Cardiac muscle cell (in vitro differentiated cells and primary cell): ENCODE measurements around the gene KCNAB2. TPM values are rescaled to one million over a fixed set of nuclear protein-coding genes. Genes with fewer than 3 reads are reported as not detected.
A peak's percentile ranks its signal among the peaks of the same experiment; 100 is the strongest.

Source experiments
- DNase-seq, 2 donors: peaks; one replicate each; pipeline versions ENCODE4 v3.0.0 to v3.0.0-alpha.2; 2010 to 2017; ENCODE audit warnings: low read depth in 1 of 2, low spot score in 1 of 2
- H3K27ac ChIP-seq: fragments of 200-600 bp; sonication (generic); 2 replicates; pipeline ENCODE4 v1.5.1; 2016
- H3K27me3 ChIP-seq: fragments of 200-600 bp; sonication (generic); 2 replicates; pipeline ENCODE4 v1.6.0; 2016; ENCODE audit warnings: control low read depth
- H3K36me3 ChIP-seq: fragments of 200-600 bp; sonication (generic); 2 replicates; pipeline ENCODE4 v1.5.1; 2016; ENCODE audit warnings: control low read depth
- H3K4me1 ChIP-seq: fragments of 200-600 bp; sonication (generic); 2 replicates; pipeline ENCODE4 v1.8.1; 2017; ENCODE audit warnings: low read depth, mild to moderate bottlenecking, mixed run types
- H3K4me3 ChIP-seq: fragments of 200-600 bp; sonication (generic); 2 replicates; pipeline ENCODE4 v1.5.1; 2016; ENCODE audit warnings: mild to moderate bottlenecking
- H3K9me3 ChIP-seq: fragments of 200-600 bp; sonication (generic); 2 replicates; pipeline ENCODE4 v1.5.1; 2017; ENCODE audit warnings: low read depth, mild to moderate bottlenecking, control low read depth
- polyA plus RNA-seq: library from polyadenylated mRNA; unstranded; fragments of >200 nt; fragmentation: Nextera tagmentation; extraction: Ambion mirVana; gene quantifications from 2 replicates; pipeline ENCODE4 v1.2.1, GENCODE V29; 2016
- total RNA-seq: library from RNA; depleted of rRNA; stranded (reverse); fragments of >200 nt; gene quantifications from 2 replicates; pipeline ENCODE4 v1.2.3, GENCODE V29; 2016
- TF ChIP-seq, protein P1 (sequence below): IDR thresholded peaks from 2 replicates; pipeline ENCODE4 v1.5.1; 2012; ENCODE audit warnings: low read depth, mild to moderate bottlenecking, low read length

The KCNAB2 gene
- total and polyA plus RNA-seq, 2 experiments from 2014 or later: 5.5 to 10.8 TPM

DNA sequence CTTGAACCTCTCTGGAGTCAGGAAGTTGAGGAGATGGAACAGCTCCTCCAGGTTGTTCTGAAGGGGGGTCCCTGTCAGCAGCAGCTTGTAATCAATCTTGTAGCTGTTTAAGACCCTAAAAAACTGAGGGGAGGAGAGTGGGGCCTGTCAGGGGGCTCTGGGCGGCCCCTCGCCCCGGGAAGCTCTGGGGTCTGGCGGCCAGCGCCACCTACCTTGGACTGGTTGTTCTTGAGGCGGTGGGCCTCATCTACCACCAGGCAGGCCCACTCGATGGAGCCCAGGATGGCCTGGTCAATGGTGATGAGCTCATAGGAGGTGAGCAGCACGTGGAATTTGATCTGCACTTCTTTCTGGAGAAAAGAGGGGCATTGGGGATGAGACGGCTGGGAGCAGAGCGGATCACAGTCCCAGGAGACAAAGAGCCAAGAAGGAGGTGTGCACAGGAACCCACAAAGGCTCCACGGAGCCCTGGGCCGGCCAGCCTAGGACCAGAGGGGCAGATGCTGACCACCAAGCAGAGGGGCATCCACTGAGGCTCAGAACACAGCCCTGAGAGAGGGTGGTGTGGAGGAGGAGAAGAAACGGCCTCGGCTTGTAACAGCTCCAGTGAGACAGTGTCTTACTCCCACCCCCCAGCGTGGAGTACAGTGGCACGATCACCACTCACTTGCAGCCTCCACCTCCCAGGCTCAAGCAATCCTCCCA is 91.0 kb downstream of the KCNAB2 start:
- DNase-seq: no peak
- TF ChIP-seq, protein P1, sequence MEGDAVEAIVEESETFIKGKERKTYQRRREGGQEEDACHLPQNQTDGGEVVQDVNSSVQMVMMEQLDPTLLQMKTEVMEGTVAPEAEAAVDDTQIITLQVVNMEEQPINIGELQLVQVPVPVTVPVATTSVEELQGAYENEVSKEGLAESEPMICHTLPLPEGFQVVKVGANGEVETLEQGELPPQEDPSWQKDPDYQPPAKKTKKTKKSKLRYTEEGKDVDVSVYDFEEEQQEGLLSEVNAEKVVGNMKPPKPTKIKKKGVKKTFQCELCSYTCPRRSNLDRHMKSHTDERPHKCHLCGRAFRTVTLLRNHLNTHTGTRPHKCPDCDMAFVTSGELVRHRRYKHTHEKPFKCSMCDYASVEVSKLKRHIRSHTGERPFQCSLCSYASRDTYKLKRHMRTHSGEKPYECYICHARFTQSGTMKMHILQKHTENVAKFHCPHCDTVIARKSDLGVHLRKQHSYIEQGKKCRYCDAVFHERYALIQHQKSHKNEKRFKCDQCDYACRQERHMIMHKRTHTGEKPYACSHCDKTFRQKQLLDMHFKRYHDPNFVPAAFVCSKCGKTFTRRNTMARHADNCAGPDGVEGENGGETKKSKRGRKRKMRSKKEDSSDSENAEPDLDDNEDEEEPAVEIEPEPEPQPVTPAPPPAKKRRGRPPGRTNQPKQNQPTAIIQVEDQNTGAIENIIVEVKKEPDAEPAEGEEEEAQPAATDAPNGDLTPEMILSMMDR: no peak
- Histone ChIP-seq H3K27me3 (no peaks in the 10 kb centered on the region), H3K36me3 (no peaks in the 10 kb centered on the region), H3K4me1 (no peaks in the 10 kb centered on the region), H3K4me3 (no peak overlapping the region), H3K9me3 (no peaks in the 10 kb centered on the region), H3K27ac (no peak overlapping the region)

DNA sequence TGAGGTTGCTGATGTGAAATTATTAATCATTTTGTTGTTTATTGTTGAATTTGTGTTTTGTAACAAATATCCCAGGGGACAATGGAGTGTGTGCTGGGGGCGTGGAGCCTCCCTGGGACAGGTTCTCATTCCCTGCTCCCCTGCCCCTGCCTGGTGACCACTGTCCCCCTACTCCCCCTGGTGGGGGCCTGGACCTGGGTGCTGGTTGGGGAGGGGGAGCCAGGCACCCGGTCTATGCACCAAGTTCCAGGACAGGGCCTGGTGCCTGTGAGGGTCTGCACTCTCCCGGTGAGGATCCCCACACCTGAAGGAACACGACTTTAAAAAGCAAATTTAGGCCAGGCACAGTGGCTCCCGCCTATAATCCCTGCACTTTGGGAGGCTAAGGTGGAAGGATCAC is 92.1 kb downstream of the KCNAB2 start:
- Histone ChIP-seq H3K4me3 (no peak overlapping the region), H3K27ac (no peak overlapping the region), H3K36me3 (no peaks in the 10 kb centered on the region), H3K27me3 (no peaks in the 10 kb centered on the region), H3K4me1 (no peaks in the 10 kb centered on the region), H3K9me3 (no peaks in the 10 kb centered on the region)
- TF ChIP-seq, protein P1: no peak
- no peak for DNase-seq

DNA sequence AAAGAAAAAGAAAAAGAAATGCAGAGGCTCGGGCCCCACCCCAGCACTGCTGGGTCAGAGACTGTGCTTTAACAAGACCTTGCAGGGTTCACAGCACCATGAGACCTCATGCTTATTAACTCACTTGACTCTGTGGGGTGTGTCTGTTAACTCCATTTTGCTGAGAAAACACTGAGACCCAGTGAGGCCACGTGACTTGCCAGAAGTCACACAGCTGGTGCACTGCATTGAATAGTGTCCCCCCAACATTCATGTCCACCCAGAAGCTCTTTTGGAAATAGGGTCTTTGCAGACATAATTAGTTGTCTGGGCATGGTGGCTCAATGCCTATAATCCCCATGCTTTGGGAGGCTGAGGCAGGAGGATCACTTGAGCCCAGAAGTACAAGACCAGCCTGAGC is 94.7 kb downstream of the KCNAB2 start:
- Histone ChIP-seq H3K4me1 (no peaks in the 10 kb centered on the region), H3K36me3 (no peaks in the 10 kb centered on the region), H3K27me3 (peaks cover under 1% of the 10 kb centered on the region), H3K27ac (no peak overlapping the region), H3K9me3 (no peaks in the 10 kb centered on the region), H3K4me3 (no peak overlapping the region)
- DNase-seq: no peak
- TF ChIP-seq, protein P1: no peak

DNA sequence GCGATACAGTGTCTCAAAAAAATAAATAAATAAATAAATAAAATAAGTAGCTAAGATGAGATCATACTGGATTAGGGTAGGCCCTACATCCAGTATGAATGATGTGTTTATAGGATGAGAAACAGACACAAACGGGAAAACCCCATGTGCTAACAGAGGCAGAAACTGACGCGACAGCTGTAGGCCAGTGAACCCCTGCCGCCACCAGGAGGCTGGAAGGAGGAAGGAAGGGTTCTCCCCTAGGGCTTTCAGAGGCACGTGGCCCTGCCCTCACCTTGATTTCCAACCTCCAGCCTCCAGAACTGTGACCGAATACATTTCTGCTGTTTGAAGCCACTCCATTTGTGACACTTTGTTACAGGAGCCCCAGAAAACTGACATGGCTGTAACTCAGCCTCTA is 95.9 kb downstream of the KCNAB2 start:
- no peak for DNase-seq
- TF ChIP-seq, protein P1: peak; percentile 8
- H3K27me3 ChIP-seq: peaks cover 11% of the 10 kb centered on the region
- no peaks in the 10 kb centered on the region for H3K4me1 ChIP-seq
- no peak overlapping the region for H3K27ac ChIP-seq
- H3K9me3 ChIP-seq: no peaks in the 10 kb centered on the region
- H3K36me3 ChIP-seq: no peaks in the 10 kb centered on the region
- H3K4me3 ChIP-seq: no peak overlapping the region

DNA sequence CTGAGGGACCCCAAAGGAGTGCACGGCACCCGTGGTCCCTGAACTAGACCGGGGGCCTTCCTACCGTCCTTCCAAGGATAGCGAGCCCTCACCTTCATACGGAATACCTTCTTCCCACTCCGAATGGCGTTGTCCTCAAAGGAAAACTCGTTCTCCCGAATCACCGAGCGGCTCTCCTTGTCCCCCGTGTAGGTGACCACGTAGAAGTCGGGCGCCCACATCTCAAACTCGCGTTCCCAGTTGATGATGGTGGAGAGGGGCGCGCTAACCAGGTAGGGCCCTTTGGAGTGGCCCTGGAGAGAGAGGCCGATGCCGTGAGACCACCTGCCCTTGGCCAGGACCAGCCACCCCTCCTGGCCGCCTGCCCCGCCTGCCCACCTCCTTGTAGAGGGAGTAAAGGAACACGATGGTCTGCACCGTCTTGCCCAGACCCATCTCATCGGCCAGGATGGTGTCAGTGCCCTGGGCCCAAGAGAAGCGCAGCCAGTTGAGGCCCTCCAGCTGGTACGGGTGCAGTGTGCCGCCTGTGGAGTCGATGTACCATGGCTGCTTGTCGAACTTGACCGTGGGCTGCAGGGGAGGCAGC is 96.4 kb downstream of the KCNAB2 start:
- no peaks in the 10 kb centered on the region for H3K36me3 ChIP-seq
- H3K4me1 ChIP-seq: no peaks in the 10 kb centered on the region
- no peaks in the 10 kb centered on the region for H3K9me3 ChIP-seq
- H3K27me3 ChIP-seq: peaks cover 16% of the 10 kb centered on the region
- H3K4me3 ChIP-seq: no peak overlapping the region
- no peak overlapping the region for H3K27ac ChIP-seq
- no peak for DNase-seq
- TF ChIP-seq, protein P1: no peak
